Measurements from ENCODE around the gene FGGY. TPM values are rescaled to one million over a fixed set of nuclear protein-coding genes. Genes with fewer than 3 reads are reported as not detected.
A peak's percentile ranks its signal among the peaks of the same experiment; 100 is the strongest.
"Not testable (repeated sequence)": the region's sequence is repeated elsewhere in the genome, so short reads cannot be mapped to it uniquely, and the experiment has no call there.

The FGGY gene
- 16.0 and 27.8 TPM in 2 replicates for total RNA-seq

GRCh38 chr1:59296358-59297256, at the start of gene FGGY:
TSS of gene FGGY (plus strand) at chr1:59297094. CDS start at chr1:59321550, 24,456 bp downstream.
- peak; percentile 95 for DNase-seq (ENCODE audit: low read depth)

DNA sequence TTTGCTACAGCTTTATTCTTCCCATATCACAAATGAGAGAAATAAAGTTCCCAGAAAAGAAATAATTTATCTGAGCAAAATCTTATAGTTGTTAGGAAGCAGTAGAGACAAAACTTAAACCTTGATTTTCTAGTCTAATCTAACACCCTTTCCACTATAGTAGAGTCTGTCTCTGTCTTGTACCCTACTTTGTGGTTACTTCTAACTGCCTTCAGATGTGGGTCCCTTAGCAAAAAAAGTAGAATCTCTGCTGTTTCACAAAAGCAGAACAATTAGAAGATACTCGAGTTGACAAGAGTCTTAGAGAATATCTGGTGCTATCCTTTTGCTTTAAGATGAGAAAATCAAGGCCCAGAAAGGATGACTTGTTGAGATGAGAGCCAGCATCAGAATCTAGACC, 48.1 kb upstream of the FGGY start:
- DNase-seq (ENCODE audit: low read depth) = no peak

DNA sequence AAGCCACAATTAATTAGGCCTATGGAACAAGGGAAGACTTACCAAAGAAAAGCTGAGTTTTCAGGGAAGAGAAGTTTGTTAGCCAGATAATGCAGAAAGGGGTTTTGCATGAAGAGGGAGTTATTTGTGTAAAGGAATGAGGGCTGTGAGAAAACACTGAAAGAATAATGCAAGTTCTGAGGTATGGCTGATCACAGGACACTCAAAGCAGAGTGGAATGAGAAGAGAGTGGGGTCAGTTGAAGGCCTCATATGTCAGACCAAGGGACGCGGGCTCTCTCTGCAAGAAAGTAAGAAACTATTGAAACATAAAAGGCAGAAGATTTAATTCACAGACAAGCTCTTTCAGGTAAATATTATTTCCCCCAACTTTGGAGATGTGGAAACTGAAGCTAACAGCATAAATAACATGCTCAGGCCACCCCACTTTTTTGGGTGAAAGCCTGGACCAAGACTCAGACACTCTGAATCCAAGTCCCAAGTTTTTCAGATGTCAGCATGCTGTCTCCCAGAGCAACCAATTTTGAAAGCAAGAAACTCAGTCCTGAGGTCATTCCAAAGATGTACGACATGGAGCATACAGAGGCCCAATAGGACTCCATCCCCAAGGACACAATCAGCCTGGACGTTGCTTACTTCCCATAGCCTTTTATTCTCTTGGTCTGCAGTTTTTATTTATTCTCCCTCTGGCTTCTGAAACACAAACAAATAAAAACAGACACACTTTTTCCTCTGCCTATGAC, 47.3 kb upstream of the FGGY start:
- DNase-seq (ENCODE audit: low read depth) = no peak

DNA sequence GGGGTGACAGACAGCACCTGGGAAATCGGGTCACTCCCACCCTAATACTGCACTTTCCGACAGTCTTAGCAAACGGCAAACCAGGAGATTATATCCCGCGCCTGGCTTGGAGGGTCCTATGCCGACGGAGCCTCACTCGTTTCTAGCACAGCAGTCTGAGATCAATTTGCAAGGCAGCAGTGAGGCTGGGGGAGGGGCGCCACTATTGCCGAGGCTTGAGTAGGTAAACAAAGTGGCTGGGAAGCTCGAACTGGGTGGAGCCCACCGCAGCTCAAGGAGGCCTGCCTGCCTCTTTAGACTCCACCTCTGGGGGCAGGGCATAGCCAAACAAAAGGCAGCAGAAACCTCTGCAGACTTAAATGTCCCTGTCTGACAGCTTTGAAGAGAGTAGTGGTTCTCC, 45.8 kb upstream of the FGGY start:
- not testable (repeated sequence) for DNase-seq (ENCODE audit: low read depth)

GRCh38 chr1:59256429-59256828, 40.5 kb upstream of the FGGY start:
- DNase-seq (ENCODE audit: low read depth) = not testable (repeated sequence)

DNA sequence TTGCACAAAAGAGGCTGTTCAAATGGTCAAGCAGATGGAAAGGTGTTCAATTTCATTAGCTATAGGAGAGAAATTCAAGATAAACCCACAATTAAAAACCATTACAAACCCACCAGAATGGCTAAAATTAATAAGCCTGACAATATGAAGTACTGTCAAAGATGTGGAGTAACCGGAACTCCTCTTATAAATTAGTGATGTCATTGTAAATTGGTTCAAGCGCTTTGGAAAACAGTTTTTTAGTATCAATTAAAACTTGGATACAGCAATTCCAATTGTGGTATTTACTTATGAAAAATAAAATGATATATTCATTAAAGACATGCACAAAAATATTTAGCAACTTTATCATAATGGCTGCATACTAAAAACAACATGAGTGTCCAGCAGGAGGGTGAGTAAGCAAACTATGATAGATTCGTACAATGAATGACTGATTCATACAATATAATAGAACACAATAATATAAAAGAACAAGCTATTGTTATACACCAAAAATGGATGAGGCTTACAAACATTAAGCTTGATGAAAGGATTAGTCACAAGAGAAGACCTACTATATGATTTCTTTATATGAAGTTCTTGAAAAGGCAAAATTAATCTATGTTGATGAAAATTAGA, 38.4 kb upstream of the FGGY start:
- no peak for DNase-seq (ENCODE audit: low read depth)

GRCh38 chr1:59261537-59261936, 35.4 kb upstream of the FGGY start:
- no peak for DNase-seq (ENCODE audit: low read depth)

DNA sequence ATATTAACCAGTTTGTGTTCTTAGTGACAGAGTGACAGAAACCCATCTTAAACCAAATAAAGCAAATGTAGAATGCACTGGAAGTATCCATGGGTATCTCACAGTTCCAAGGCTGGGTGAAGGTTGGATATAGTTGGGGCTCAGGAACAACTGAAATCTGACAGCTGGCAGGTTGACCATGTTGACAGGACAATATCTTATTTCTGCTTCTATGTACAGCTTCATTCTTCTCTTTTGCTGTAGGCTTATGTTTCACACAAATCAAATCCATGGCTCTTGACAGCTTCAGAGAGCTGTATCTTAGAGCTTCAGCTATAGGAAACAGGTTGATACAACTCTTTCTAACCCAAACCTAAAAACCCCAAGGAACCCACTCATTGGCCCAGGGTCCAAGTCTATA, 34.3 kb upstream of the FGGY start:
- no peak for DNase-seq (ENCODE audit: low read depth)

- DNase-seq (ENCODE audit: low read depth) = no peak
These were observed 33.8 kb upstream of the FGGY start for GRCh38 chr1:59263111-59263510.

DNA sequence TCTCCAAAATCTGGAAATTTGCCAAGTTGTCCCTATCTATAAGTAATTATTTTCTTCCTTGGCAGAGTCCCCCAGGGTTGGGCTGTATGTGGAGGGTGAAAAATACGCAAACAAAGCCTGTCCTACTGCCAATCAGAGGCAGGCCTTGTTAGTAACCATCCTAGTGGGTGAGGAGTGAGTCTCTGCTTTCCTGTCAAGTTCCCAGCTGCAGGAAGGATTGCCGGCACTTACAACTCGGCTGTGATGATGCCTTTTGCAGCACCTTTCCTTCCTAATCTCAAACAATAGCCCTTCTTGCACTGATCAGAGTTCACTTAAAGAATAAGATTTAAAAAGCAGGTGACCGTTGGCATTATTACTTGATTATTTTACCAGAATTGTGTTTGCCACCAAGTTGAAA, 31.3 kb upstream of the FGGY start:
- DNase-seq (ENCODE audit: low read depth) = no peak

- DNase-seq (ENCODE audit: low read depth) = no peak
These were observed 30.5 kb upstream of the FGGY start for GRCh38 chr1:59266180-59266926.

- DNase-seq (ENCODE audit: low read depth) = no peak
These were observed 30.0 kb upstream of the FGGY start for GRCh38 chr1:59266927-59267293.

- no peak for DNase-seq (ENCODE audit: low read depth)
These were observed 28.5 kb upstream of the FGGY start for GRCh38 chr1:59268406-59268805.

DNA sequence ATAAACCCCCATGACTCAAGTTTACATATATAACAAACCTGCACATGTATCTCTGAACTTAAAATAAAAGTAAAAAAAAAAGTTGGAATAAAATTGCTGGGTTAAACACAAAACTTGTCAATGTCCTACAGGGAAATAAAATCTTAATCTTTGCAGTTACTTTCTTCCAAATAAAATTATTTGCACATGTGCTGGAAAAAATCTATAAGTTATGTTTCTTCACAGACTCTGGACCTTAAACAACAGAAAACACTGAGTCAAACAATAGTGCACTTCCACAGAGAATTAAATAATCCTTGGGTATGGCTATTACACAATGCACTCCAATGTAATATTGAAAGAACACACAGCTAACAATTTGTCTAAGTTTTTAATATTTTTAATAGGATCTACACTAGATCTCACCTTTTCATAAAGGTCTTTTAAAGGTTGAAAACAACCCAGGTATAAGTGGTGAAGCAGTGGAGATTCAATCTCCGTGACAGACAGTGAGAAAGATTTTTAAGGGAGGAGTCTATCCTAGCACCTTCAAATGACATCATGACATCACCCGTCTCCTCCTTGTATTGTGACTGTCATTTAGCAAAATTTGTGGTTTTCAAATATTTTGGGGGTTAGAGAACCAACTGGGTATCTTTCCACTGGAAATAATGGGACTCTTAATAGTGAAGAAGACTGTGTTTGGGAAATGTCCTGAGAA, 25.2 kb upstream of the FGGY start:
- DNase-seq (ENCODE audit: low read depth) = no peak

GRCh38 chr1:59272507-59272906, 24.4 kb upstream of the FGGY start:
- peak; percentile 85 for DNase-seq (ENCODE audit: low read depth)

- DNase-seq (ENCODE audit: low read depth) = no peak
These were observed 20.4 kb upstream of the FGGY start for GRCh38 chr1:59276439-59276851.

- DNase-seq (ENCODE audit: low read depth) = no peak
These were observed 18.0 kb upstream of the FGGY start for GRCh38 chr1:59278780-59279354.

DNA sequence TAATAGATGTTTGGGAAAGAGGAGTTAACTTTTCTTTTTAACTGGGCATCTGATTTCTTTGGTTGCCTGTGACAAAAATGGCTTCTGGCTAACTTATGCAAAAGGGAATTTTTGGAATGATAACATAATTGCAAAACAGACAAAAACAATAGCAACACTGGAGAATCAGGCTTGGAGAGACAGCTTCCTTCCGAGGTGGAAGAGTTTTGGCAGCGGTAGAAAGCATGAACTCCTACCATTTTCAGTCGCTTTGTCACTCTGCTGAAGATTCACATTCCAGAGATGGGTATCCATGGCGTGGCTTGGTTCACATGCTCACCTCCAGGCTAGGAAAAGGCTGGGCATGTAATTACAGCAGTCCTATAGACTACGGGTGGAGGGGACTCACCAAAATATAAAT, 17.2 kb upstream of the FGGY start:
- no peak for DNase-seq (ENCODE audit: low read depth)

DNA sequence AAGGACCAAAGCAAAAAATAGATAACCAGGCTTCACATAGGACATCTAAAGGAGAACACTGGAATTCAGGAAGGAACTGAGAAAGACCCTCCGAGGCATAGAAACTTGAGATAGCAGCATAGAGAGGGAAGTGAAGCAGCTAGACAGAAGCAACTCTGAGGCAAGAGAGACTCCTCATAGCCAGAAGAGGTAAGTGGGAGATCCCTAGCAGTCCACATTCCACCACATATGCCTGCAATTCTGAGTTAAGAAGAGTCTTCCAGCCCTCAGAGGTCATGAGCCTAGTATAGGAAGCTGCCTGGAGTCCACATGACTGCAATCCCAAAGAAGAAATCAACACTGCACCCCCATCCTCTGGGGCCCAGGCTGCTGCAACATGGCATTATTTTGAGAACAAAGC, 13.9 kb upstream of the FGGY start:
- no peak for DNase-seq (ENCODE audit: low read depth)

DNA sequence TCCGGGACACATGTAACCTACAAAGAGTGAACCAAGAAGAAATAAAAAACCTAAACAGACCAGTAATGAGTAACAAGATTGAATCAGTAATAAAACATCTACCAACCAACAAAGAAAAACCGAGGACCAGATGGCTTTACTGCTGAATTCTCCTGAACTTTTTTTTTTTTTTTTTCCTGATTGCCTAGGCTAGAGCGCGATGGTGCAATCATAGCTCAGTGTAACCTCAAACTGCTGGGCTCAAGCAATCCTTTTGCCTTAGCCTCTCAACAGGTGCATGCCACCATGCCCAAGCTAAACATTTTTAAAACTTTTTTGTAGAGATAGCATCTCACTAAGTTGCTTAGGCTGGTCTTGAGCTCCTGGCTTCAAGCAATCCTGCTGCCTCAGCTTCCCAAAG, 11.2 kb upstream of the FGGY start:
- DNase-seq (ENCODE audit: low read depth) = peak; percentile 81

GRCh38 chr1:59288046-59288445, 8.8 kb upstream of the FGGY start:
- DNase-seq (ENCODE audit: low read depth) = no peak
